Stimulated activated naive B cell treated with anti-CD40 and anti-IgM and Interleukin-4, amounts not matched to agents 10 μg/mL and 1 μg/mL and 100 μg/mL, for 72 hours (primary cell): ENCODE data around the gene FAM83B.

ENCODE experiments used
- ATAC-seq, 2 donors: fragments of 150-1000 bp; cut with Tn5 transposase; replicated peaks; 2 replicates each; pipeline ENCODE4 v1.10.0; 2021; ENCODE audit warnings: moderate library complexity in 1 of 2
- DNase-seq: peaks from one replicate; pipeline ENCODE4 v3.0.0; 2021
- H3K27ac Mint-ChIP-seq: one replicate; pipeline ENCODE4 v1.8.0; 2022; ENCODE audit warnings: mild to moderate bottlenecking, mixed read lengths
- H3K27me3 Mint-ChIP-seq, 2 donors: one replicate each; pipeline ENCODE4 v1.8.0; 2022; ENCODE audit warnings: mixed read lengths in 2 of 2
- H3K36me3 Mint-ChIP-seq, 2 donors: one replicate each; pipeline ENCODE4 v1.8.0; 2022; ENCODE audit warnings: mixed read lengths in 2 of 2, mild to moderate bottlenecking in 1 of 2
- H3K4me1 Mint-ChIP-seq, 2 donors: one replicate each; pipeline ENCODE4 v1.8.0; 2022; ENCODE audit warnings: mixed read lengths in 2 of 2, mild to moderate bottlenecking in 1 of 2
- H3K4me3 Mint-ChIP-seq, 2 donors: one replicate each; pipeline ENCODE4 v1.8.0; 2022; ENCODE audit warnings: mild to moderate bottlenecking in 2 of 2, mixed read lengths in 2 of 2, moderate library complexity in 1 of 2
- H3K9me3 Mint-ChIP-seq, 2 donors: one replicate each; pipeline ENCODE4 v1.8.0; 2022; ENCODE audit warnings: mixed read lengths in 2 of 2, mild to moderate bottlenecking in 1 of 2

FAM83B gene

GRCh38 chr6:54899986-54900385 is 53.4 kb downstream of the FAM83B start:
- Mint-ChIP-seq H3K27ac (no peak overlapping the region), H3K36me3 (no peaks in the 10 kb centered on the region), H3K27me3 (no peaks in the 10 kb centered on the region), H3K4me1 (no peaks in the 10 kb centered on the region), H3K9me3 (peaks cover 0 to 2% of the 10 kb centered on the region in 2 donors), H3K4me3 (no peak overlapping the region)
- no peak for DNase-seq
- ATAC-seq = no peak

GRCh38 chr6:54900666-54901065 is 54.1 kb downstream of the FAM83B start:
- H3K27me3 Mint-ChIP-seq = no peaks in the 10 kb centered on the region
- no peaks in the 10 kb centered on the region for H3K36me3 Mint-ChIP-seq
- H3K4me1 Mint-ChIP-seq = no peaks in the 10 kb centered on the region
- H3K27ac Mint-ChIP-seq = no peak overlapping the region
- H3K9me3 Mint-ChIP-seq = peaks cover 0 to 2% of the 10 kb centered on the region in 2 donors
- no peak for ATAC-seq
- no peak overlapping the region for H3K4me3 Mint-ChIP-seq
- no peak for DNase-seq

- Mint-ChIP-seq H3K27me3 (no peaks in the 10 kb centered on the region), H3K9me3 (peaks cover 0 to 2% of the 10 kb centered on the region in 2 donors), H3K4me1 (no peaks in the 10 kb centered on the region), H3K36me3 (no peaks in the 10 kb centered on the region), H3K4me3 (no peak overlapping the region), H3K27ac (no peak overlapping the region)
- ATAC-seq (no peak), DNase-seq (no peak)
Observed at GRCh38 chr6:54903884-54904283, 57.3 kb downstream of the FAM83B start.

GRCh38 chr6:54907355-54907754 is 60.8 kb downstream of the FAM83B start:
- H3K27me3 Mint-ChIP-seq = no peaks in the 10 kb centered on the region
- ATAC-seq = no peak
- peaks cover 0 to 3% of the 10 kb centered on the region in 2 donors for H3K9me3 Mint-ChIP-seq
- no peaks in the 10 kb centered on the region for H3K4me1 Mint-ChIP-seq
- no peak for DNase-seq
- no peaks in the 10 kb centered on the region for H3K36me3 Mint-ChIP-seq
- no peak overlapping the region for H3K27ac Mint-ChIP-seq
- H3K4me3 Mint-ChIP-seq = no peak overlapping the region

GRCh38 chr6:54909184-54909583 is 62.6 kb downstream of the FAM83B start:
- H3K27me3 Mint-ChIP-seq = no peaks in the 10 kb centered on the region
- no peaks in the 10 kb centered on the region for H3K36me3 Mint-ChIP-seq
- H3K4me1 Mint-ChIP-seq = no peaks in the 10 kb centered on the region
- H3K9me3 Mint-ChIP-seq = peaks cover 0 to 3% of the 10 kb centered on the region in 2 donors
- no peak overlapping the region for H3K4me3 Mint-ChIP-seq
- H3K27ac Mint-ChIP-seq = no peak overlapping the region
- ATAC-seq (no peak), DNase-seq (no peak)

GRCh38 chr6:54910431-54910884 is 63.9 kb downstream of the FAM83B start:
- no peaks in the 10 kb centered on the region for H3K4me1 Mint-ChIP-seq
- no peaks in the 10 kb centered on the region for H3K36me3 Mint-ChIP-seq
- H3K27me3 Mint-ChIP-seq = no peaks in the 10 kb centered on the region
- DNase-seq = no peak
- H3K4me3 Mint-ChIP-seq = no peak overlapping the region
- peaks cover 0 to 1% of the 10 kb centered on the region in 2 donors for H3K9me3 Mint-ChIP-seq
- no peak overlapping the region for H3K27ac Mint-ChIP-seq
- no peak for ATAC-seq

GRCh38 chr6:54910921-54911320 is 64.3 kb downstream of the FAM83B start:
- Mint-ChIP-seq H3K4me1 (no peaks in the 10 kb centered on the region), H3K27me3 (no peaks in the 10 kb centered on the region), H3K36me3 (no peaks in the 10 kb centered on the region), H3K9me3 (peaks cover 0 to 1% of the 10 kb centered on the region in 2 donors), H3K4me3 (no peak overlapping the region), H3K27ac (no peak overlapping the region)
- ATAC-seq = no peak
- no peak for DNase-seq

GRCh38 chr6:54913211-54913610 is 66.6 kb downstream of the FAM83B start:
- no peaks in the 10 kb centered on the region for H3K4me1 Mint-ChIP-seq
- ATAC-seq = no peak
- no peak for DNase-seq
- no peak overlapping the region for H3K4me3 Mint-ChIP-seq
- no peak overlapping the region for H3K27ac Mint-ChIP-seq
- no peaks in the 10 kb centered on the region for H3K36me3 Mint-ChIP-seq
- no peaks in the 10 kb centered on the region for H3K27me3 Mint-ChIP-seq
- peaks cover 0 to 1% of the 10 kb centered on the region in 2 donors for H3K9me3 Mint-ChIP-seq

- H3K27me3 Mint-ChIP-seq = no peaks in the 10 kb centered on the region
- ATAC-seq (no peak), DNase-seq (no peak)
- no peak overlapping the region for H3K4me3 Mint-ChIP-seq
- no peaks in the 10 kb centered on the region for H3K4me1 Mint-ChIP-seq
- H3K9me3 Mint-ChIP-seq = no peaks in the 10 kb centered on the region
- no peak overlapping the region for H3K27ac Mint-ChIP-seq
- H3K36me3 Mint-ChIP-seq = no peaks in the 10 kb centered on the region
Observed at GRCh38 chr6:54916858-54917257, 70.3 kb downstream of the FAM83B start.

- no peak for ATAC-seq
- no peak for DNase-seq
- no peak overlapping the region for H3K27ac Mint-ChIP-seq
- H3K4me1 Mint-ChIP-seq = no peaks in the 10 kb centered on the region
- no peaks in the 10 kb centered on the region for H3K9me3 Mint-ChIP-seq
- no peaks in the 10 kb centered on the region for H3K27me3 Mint-ChIP-seq
- no peaks in the 10 kb centered on the region for H3K36me3 Mint-ChIP-seq
- no peak overlapping the region for H3K4me3 Mint-ChIP-seq
Observed at GRCh38 chr6:54920628-54921027, 74.1 kb downstream of the FAM83B start.

GRCh38 chr6:54921891-54922290 is 75.3 kb downstream of the FAM83B start:
- ATAC-seq (no peak), DNase-seq (no peak)
- H3K27me3 Mint-ChIP-seq = no peaks in the 10 kb centered on the region
- no peaks in the 10 kb centered on the region for H3K36me3 Mint-ChIP-seq
- H3K27ac Mint-ChIP-seq = no peak overlapping the region
- no peak overlapping the region for H3K4me3 Mint-ChIP-seq
- no peaks in the 10 kb centered on the region for H3K4me1 Mint-ChIP-seq
- no peaks in the 10 kb centered on the region for H3K9me3 Mint-ChIP-seq

GRCh38 chr6:54929245-54929909 is 82.8 kb downstream of the FAM83B start:
- H3K9me3 Mint-ChIP-seq = peaks cover 18 to 21% of the 10 kb centered on the region in 2 donors
- DNase-seq = no peak
- no peaks in the 10 kb centered on the region for H3K4me1 Mint-ChIP-seq
- H3K27ac Mint-ChIP-seq = no peak overlapping the region
- no peak for ATAC-seq
- H3K4me3 Mint-ChIP-seq = no peak overlapping the region
- no peaks in the 10 kb centered on the region for H3K27me3 Mint-ChIP-seq
- H3K36me3 Mint-ChIP-seq = peaks cover 0 to 3% of the 10 kb centered on the region in 2 donors

GRCh38 chr6:54932622-54933021 is 86.1 kb downstream of the FAM83B start:
- Mint-ChIP-seq H3K4me1 (no peaks in the 10 kb centered on the region), H3K9me3 (peaks cover 18 to 21% of the 10 kb centered on the region in 2 donors), H3K27me3 (no peaks in the 10 kb centered on the region), H3K4me3 (no peak overlapping the region), H3K36me3 (peaks cover 0 to 3% of the 10 kb centered on the region in 2 donors), H3K27ac (no peak overlapping the region)
- no peak for ATAC-seq
- DNase-seq = no peak

- no peak for ATAC-seq
- H3K27me3 Mint-ChIP-seq = no peaks in the 10 kb centered on the region
- H3K4me3 Mint-ChIP-seq = no peak overlapping the region
- DNase-seq = no peak
- no peaks in the 10 kb centered on the region for H3K4me1 Mint-ChIP-seq
- H3K36me3 Mint-ChIP-seq = peaks cover 0 to 3% of the 10 kb centered on the region in 2 donors
- no peak overlapping the region for H3K27ac Mint-ChIP-seq
- H3K9me3 Mint-ChIP-seq = peaks cover 20 to 21% of the 10 kb centered on the region in 2 donors
Observed at GRCh38 chr6:54935739-54936138, 89.2 kb downstream of the FAM83B start.

GRCh38 chr6:54937371-54937770 is 90.8 kb downstream of the FAM83B start:
- DNase-seq = no peak
- H3K36me3 Mint-ChIP-seq = peaks cover 0 to 3% of the 10 kb centered on the region in 2 donors
- no peaks in the 10 kb centered on the region for H3K27me3 Mint-ChIP-seq
- peaks cover 13 to 15% of the 10 kb centered on the region in 2 donors for H3K9me3 Mint-ChIP-seq
- no peak overlapping the region for H3K4me3 Mint-ChIP-seq
- H3K4me1 Mint-ChIP-seq = no peaks in the 10 kb centered on the region
- H3K27ac Mint-ChIP-seq = no peak overlapping the region
- no peak for ATAC-seq
